Right lobe of liver (tissue), 4 donors: ENCODE results near the gene MAP4K4.

Experiments
- POLR2A ChIP-seq: fragments of 450-650 bp; IDR thresholded peaks from one replicate; pipeline ENCODE4 v1.6.1; 2017; ENCODE audit warnings: antibody characterized with exemption, mild to moderate bottlenecking
- TF ChIP-seq, protein P1 (sequence below), 4 donors: fragments of 200-600 bp in 3 of 4; fragments of 450-650 bp in 1 of 4; IDR thresholded peaks; one replicate each; pipeline versions ENCODE4 v1.5.1 to v1.8.0; 2016 to 2022; ENCODE audit warnings: antibody characterized with exemption in 4 of 4, mild to moderate bottlenecking in 2 of 4
- donor health status: DM: no; HTN: no; CAD: no.
- donor health status: DM: no; HTN: no; CAD: no.
- donor health status: DM: no; HTN: yes; CAD: no.

DNA sequence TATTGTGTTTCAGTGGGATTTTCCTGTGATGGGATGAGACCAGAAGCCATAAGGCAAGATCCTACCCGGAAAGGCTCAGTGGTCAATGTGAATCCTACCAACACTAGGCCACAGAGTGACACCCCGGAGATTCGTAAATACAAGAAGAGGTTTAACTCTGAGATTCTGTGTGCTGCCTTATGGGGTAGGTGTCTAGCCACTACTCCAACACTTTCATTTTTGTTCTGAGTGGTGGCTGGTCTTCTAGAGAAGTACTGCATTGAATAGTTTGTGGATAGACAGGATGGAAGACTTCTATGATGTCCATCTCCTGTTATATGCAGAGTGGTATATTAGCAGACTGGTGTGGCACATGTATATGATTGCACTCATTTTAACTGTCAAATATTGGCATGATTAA is 176.6 kb downstream of the MAP4K4 start:
- no peak for TF ChIP-seq POLR2A
- TF ChIP-seq, protein P1, sequence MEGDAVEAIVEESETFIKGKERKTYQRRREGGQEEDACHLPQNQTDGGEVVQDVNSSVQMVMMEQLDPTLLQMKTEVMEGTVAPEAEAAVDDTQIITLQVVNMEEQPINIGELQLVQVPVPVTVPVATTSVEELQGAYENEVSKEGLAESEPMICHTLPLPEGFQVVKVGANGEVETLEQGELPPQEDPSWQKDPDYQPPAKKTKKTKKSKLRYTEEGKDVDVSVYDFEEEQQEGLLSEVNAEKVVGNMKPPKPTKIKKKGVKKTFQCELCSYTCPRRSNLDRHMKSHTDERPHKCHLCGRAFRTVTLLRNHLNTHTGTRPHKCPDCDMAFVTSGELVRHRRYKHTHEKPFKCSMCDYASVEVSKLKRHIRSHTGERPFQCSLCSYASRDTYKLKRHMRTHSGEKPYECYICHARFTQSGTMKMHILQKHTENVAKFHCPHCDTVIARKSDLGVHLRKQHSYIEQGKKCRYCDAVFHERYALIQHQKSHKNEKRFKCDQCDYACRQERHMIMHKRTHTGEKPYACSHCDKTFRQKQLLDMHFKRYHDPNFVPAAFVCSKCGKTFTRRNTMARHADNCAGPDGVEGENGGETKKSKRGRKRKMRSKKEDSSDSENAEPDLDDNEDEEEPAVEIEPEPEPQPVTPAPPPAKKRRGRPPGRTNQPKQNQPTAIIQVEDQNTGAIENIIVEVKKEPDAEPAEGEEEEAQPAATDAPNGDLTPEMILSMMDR (IDR thresholded peaks at IDR 0.05): no peak
